ENCODE measurements around the gene ZMIZ2.

DNA sequence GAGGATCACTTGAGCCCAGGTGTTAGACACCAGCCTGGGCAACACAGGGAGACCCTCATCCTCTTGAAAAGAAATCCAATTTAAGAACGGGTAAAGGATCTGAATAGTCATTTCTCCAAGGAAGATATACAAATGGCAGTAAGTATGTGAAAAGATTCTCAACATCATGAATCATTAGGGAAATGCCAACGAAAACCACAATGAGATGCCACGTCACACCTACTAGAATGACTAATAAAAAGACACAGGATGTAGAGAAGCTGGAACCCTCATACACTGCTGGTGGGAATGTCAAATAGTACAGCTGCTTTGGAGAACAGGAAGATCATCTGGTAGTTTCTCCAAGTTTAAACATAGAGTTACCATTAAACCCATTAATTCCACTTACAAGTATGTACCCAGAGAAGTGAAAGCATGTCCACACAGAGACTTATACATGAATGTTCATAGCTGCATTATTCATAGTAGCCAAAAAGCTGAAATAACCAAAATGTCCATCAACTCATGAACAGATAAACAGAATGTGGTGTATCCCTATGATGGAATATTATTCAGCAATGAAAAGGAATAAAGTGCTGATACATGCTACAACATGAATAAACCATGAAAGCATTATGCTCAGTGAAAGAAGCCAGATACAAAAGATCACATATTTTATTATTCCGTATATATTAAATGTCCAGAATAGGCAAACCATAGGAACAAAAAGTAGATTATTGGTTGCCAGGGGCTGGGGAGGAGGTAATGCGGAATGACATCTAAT lies 13.1 kb upstream of the ZMIZ2 start:
- TF ChIP-seq, protein P1, sequence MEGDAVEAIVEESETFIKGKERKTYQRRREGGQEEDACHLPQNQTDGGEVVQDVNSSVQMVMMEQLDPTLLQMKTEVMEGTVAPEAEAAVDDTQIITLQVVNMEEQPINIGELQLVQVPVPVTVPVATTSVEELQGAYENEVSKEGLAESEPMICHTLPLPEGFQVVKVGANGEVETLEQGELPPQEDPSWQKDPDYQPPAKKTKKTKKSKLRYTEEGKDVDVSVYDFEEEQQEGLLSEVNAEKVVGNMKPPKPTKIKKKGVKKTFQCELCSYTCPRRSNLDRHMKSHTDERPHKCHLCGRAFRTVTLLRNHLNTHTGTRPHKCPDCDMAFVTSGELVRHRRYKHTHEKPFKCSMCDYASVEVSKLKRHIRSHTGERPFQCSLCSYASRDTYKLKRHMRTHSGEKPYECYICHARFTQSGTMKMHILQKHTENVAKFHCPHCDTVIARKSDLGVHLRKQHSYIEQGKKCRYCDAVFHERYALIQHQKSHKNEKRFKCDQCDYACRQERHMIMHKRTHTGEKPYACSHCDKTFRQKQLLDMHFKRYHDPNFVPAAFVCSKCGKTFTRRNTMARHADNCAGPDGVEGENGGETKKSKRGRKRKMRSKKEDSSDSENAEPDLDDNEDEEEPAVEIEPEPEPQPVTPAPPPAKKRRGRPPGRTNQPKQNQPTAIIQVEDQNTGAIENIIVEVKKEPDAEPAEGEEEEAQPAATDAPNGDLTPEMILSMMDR (IDR thresholded peaks at IDR 0.05) = no peak
- no peak for TF ChIP-seq POLR2A (IDR thresholded peaks at IDR 0.05)

Measured in prostate gland (tissue), 2 donors.